CD14-positive monocyte (primary cell): Measurements from ENCODE around the gene PIP4K2A. TPM values are rescaled to one million over a fixed set of nuclear protein-coding genes. Genes with fewer than 3 reads are reported as not detected.

Experiments
- DNase-seq, 3 donors: peaks; one replicate each; pipeline ENCODE4 v3.0.0-alpha.2; 2011 to 2022
- H2AFZ ChIP-seq: 2 replicates; pipeline ENCODE4 v1.6.0; 2012; ENCODE audit warnings: mild to moderate bottlenecking, low read depth, low read length, inconsistent platforms; ENCODE audit not compliant: insufficient read depth, poor library complexity, severe bottlenecking
- H3K27ac ChIP-seq, 2 donors: 1 replicate in 1 of 2; 2 replicates in 1 of 2; pipeline ENCODE4 v1.5.1; 2012 to 2013; ENCODE audit warnings: low read length in 2 of 2, control low read depth in 1 of 2, inconsistent platforms in 1 of 2, low read depth in 1 of 2, mild to moderate bottlenecking in 1 of 2
- H3K27me3 ChIP-seq, 2 donors: one replicate each; pipeline versions ENCODE4 v1.6.0 to v1.6.1; 2011 to 2013; ENCODE audit warnings: low read length in 2 of 2; ENCODE audit not compliant: control insufficient read depth in 2 of 2, insufficient read depth in 2 of 2
- H3K36me3 ChIP-seq, 2 donors: replicated peaks in 1 of 2; 1 replicate in 1 of 2; 2 replicates in 1 of 2; pipeline versions ENCODE4 v1.5.1 to v1.6.1; 2012 to 2013; ENCODE audit warnings: low read length in 2 of 2, control low read depth in 1 of 2, inconsistent platforms in 1 of 2, mild to moderate bottlenecking in 1 of 2; ENCODE audit not compliant: insufficient read depth in 2 of 2, control insufficient read depth in 1 of 2
- H3K4me1 ChIP-seq, 2 donors: 1 replicate in 1 of 2; 2 replicates in 1 of 2; pipeline versions ENCODE4 v1.5.1 to v1.6.1; 2012 to 2013; ENCODE audit warnings: low read length in 2 of 2, control low read depth in 1 of 2, inconsistent platforms in 1 of 2, mild to moderate bottlenecking in 1 of 2, moderate library complexity in 1 of 2; ENCODE audit not compliant: insufficient read depth in 2 of 2, control insufficient read depth in 1 of 2
- H3K4me2 ChIP-seq: replicated peaks from 2 replicates; pipeline ENCODE3; 2012; ENCODE audit warnings: low read length, moderate library complexity, mild to moderate bottlenecking; ENCODE audit not compliant: poor library complexity, severe bottlenecking; ENCODE audit errors: extremely low read depth
- H3K4me3 ChIP-seq, 3 experiments: fragments of 200-600 bp in 1 of 3; sonication (generic) in 1 of 3; replicated peaks in 1 of 3; 1 replicate in 2 of 3; 2 replicates in 1 of 3; pipeline ENCODE4 v1.5.1; 2011 to 2013; ENCODE audit warnings: low read length in 3 of 3, mild to moderate bottlenecking in 3 of 3, control low read depth in 2 of 3, low read depth in 2 of 3, inconsistent platforms in 1 of 3, moderate library complexity in 1 of 3
- H3K79me2 ChIP-seq: 2 replicates; pipeline ENCODE4 v1.6.0; 2012; ENCODE audit warnings: mild to moderate bottlenecking, control low read depth, inconsistent platforms, low read length, moderate library complexity; ENCODE audit not compliant: insufficient read depth
- H3K9ac ChIP-seq: 2 replicates; pipeline ENCODE4 v1.6.0; 2017; ENCODE audit warnings: low read length, mild to moderate bottlenecking; ENCODE audit not compliant: insufficient read depth, poor library complexity, severe bottlenecking
- H3K9me3 ChIP-seq, 2 donors: replicated peaks in 1 of 2; 1 replicate in 1 of 2; 2 replicates in 1 of 2; pipeline versions ENCODE4 v1.5.1 to v1.6.1; 2012 to 2013; ENCODE audit warnings: low read length in 2 of 2, control low read depth in 1 of 2; ENCODE audit not compliant: control insufficient read depth in 1 of 2, insufficient read depth in 1 of 2
- H4K20me1 ChIP-seq: 2 replicates; pipeline ENCODE4 v1.6.0; 2012; ENCODE audit warnings: mild to moderate bottlenecking, low read length, control low read depth, moderate library complexity; ENCODE audit not compliant: insufficient read depth
- H3K27ac Mint-ChIP-seq, 7 donors: one replicate each; pipeline ENCODE4 v1.8.0; 2020; ENCODE audit warnings: mild to moderate bottlenecking in 7 of 7, mixed read lengths in 7 of 7, moderate library complexity in 6 of 7, inconsistent platforms in 2 of 7
- H3K27me3 Mint-ChIP-seq, 3 donors: one replicate each; pipeline ENCODE4 v1.8.0; 2021 to 2022; ENCODE audit warnings: low read depth in 3 of 3, mild to moderate bottlenecking in 3 of 3, mixed read lengths in 3 of 3, moderate library complexity in 3 of 3, inconsistent platforms in 1 of 3
- H3K36me3 Mint-ChIP-seq, 2 donors: one replicate each; pipeline ENCODE4 v1.8.0; 2020; ENCODE audit warnings: mixed read lengths in 2 of 2, inconsistent platforms in 1 of 2, mild to moderate bottlenecking in 1 of 2
- H3K4me1 Mint-ChIP-seq: one replicate; pipeline ENCODE4 v1.8.0; 2020; ENCODE audit warnings: mild to moderate bottlenecking, mixed read lengths
- H3K4me3 Mint-ChIP-seq, 2 donors: one replicate each; pipeline ENCODE4 v1.8.0; 2020; ENCODE audit warnings: mild to moderate bottlenecking in 2 of 2, mixed read lengths in 2 of 2, moderate library complexity in 1 of 2
- H3K9me3 Mint-ChIP-seq, 7 donors: one replicate each; pipeline ENCODE4 v1.8.0; 2020 to 2022; ENCODE audit warnings: mixed read lengths in 7 of 7, mild to moderate bottlenecking in 6 of 7, moderate library complexity in 6 of 7, inconsistent platforms in 2 of 7
- CTCF ChIP-seq: fragments of 200-600 bp; IDR thresholded peaks from one replicate; pipeline ENCODE4 v1.8.0; 2022; ENCODE audit warnings: antibody characterized with exemption, mild to moderate bottlenecking
- WGBS: methylation state at CpG from one replicate; pipeline ENCODE4 v1.1.5; 2013; ENCODE audit warnings: missing lambda C conversion rate; ENCODE audit not compliant: insufficient coverage; 5-methylcytosine and 5-hydroxymethylcytosine counted together
- intact Hi-C, 2 donors: fragments of 100-400 bp; cut with micrococcal nuclease; formaldehyde crosslinking; loops; one replicate each; pipeline versions ENCODE4 v1.15.0 to v1.15.1; 2023
- polyA plus RNA-seq, 3 donors: library from polyadenylated mRNA; depleted of rRNA in 1 of 3; unstranded in 2 of 3; stranded (reverse) in 1 of 3; fragments of 300-500 nt in 2 of 3; fragments of >200 nt in 1 of 3; fragmentation: Illumina TruSeq in 2 of 3; gene quantifications; 1 replicate in 2 of 3; 2 replicates in 1 of 3; pipeline ENCODE4 v1.2.3, GENCODE V29; 2012 to 2021

PIP4K2A gene
- polyA plus RNA-seq, 3 donors: 9.7 to 33.7 (median 16.6) TPM

- peaks cover 96% of the 10 kb centered on the region for H4K20me1 ChIP-seq
- TF ChIP-seq CTCF: no peak
- H3K9ac ChIP-seq: no peak overlapping the region
- DNase-seq: no peak
- H3K4me3 Mint-ChIP-seq: no peak overlapping the region
- no peak overlapping the region for H3K27ac ChIP-seq
- peaks cover 10% of the 10 kb centered on the region in 2 donors for H3K36me3 Mint-ChIP-seq
- H3K9me3 Mint-ChIP-seq: no peaks in the 10 kb centered on the region
- no peak overlapping the region for H3K4me3 ChIP-seq
- H3K27me3 ChIP-seq: no peaks in the 10 kb centered on the region
- no peak overlapping the region for H3K27ac Mint-ChIP-seq
- H3K27me3 Mint-ChIP-seq: peaks cover 0 to 2% (median 0%) of the 10 kb centered on the region in 3 donors
- intact Hi-C loops: no loop called here
- no CpG with 5 or more reads among the region's 1 CpG for WGBS
- peaks cover 100% of the 10 kb centered on the region for H3K79me2 ChIP-seq
- no peak overlapping the region for H3K4me2 ChIP-seq
- H2AFZ ChIP-seq: no peak overlapping the region
- H3K4me1 ChIP-seq: peaks cover 25 to 28% of the 10 kb centered on the region in 2 donors
- H3K9me3 ChIP-seq: no peaks in the 10 kb centered on the region
- peaks cover 46% of the 10 kb centered on the region for H3K4me1 Mint-ChIP-seq
- H3K36me3 ChIP-seq: peaks cover 0 to 7% of the 10 kb centered on the region in 2 donors
Observed at GRCh38 chr10:22681301-22681700, 33.1 kb downstream of the PIP4K2A start.

DNA sequence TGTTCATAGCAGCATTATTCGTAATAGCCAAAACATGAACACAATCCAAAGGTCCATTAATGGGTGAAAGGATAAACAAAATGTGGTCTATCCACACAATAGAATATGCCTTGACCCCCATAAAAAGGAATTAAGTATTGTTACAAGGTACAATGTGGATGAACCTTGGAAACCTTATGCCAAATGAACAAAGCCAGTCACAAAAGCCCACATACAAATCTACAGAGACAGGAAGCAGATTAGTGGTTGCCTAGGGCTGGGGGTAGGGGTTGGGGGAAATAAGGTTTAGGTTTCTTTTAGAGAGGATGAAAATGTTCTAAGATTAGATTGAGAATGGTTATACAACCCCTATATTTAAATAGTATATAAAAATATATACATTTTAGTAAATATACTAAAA, 34.8 kb downstream of the PIP4K2A start:
- no peak for TF ChIP-seq CTCF
- Histone ChIP-seq H3K79me2 (peaks cover 100% of the 10 kb centered on the region), H3K36me3 (peaks cover 0 to 7% of the 10 kb centered on the region in 2 donors), H4K20me1 (peaks cover 95% of the 10 kb centered on the region), H3K9ac (no peak overlapping the region), H3K4me1 (peaks cover 23 to 25% of the 10 kb centered on the region in 2 donors), H3K4me2 (no peak overlapping the region), H3K27ac (no peak overlapping the region), H2AFZ (no peak overlapping the region), H3K27me3 (no peaks in the 10 kb centered on the region), H3K9me3 (no peaks in the 10 kb centered on the region), H3K4me3 (no peak overlapping the region)
- Mint-ChIP-seq H3K4me3 (no peak overlapping the region), H3K27ac (no peak overlapping the region), H3K36me3 (peaks cover 10% of the 10 kb centered on the region in 2 donors), H3K4me1 (peaks cover 42% of the 10 kb centered on the region), H3K9me3 (no peaks in the 10 kb centered on the region), H3K27me3 (peaks cover 0 to 2% (median 0%) of the 10 kb centered on the region in 3 donors)
- intact Hi-C loops: no loop called here
- DNase-seq: no peak
- WGBS: no CpG with 5 or more reads among the region's 1 CpG
